Measurements from ENCODE around the gene VEGFA. TPM values are rescaled to one million over a fixed set of nuclear protein-coding genes. Genes with fewer than 3 reads are reported as not detected.

Gene VEGFA
- total RNA-seq, 8 experiments from 2014 or later = 19.9 to 266 (median 164) TPM

DNA sequence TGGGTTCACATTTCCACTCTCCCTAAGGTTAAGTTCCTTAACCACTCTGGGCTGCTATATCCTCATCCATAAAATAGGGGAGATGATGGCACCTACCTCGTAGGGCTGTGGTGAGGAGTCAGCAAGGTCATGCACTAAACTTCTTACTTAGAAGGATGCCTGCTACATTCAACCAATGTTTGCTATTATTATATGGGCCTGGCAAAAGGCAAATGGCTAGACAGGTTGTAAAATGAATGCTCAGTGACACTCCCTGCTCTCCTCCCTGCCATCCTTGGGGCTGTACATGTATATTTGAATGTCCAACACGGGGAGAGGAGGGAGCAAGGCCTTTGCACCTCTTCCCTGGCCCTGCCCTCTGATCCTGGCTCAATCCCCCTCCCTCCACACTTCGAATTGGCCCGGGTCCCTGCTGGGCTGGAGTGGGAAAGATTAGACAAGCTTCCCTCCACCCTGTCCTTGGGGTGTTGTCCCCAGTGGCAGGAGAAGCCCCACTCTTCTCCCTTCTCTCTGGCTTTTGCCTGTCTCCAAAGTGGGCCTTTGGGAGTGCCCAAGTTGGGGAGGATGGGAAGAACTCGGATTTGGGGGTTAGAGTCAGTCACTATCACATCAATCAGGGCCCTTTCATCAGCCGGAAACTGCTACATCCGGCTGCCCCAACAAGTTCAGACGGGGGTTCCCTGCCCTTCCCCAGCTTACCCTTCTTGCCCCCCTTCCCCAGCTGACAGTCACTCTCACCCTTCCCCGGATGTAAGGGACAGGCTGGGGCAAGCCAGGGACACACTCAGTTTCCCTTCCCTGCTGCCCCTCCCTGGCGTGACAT lies 36.3 kb upstream of the VEGFA start:
- Histone ChIP-seq H3K4me3 (no peak overlapping the region), H3K4me1 (replicated peaks in 1 of 2) (no peaks in the 10 kb centered on the region), H3K27ac (no peak overlapping the region)
- in situ Hi-C loops (cut with MboI; ENCODE audit: low pct_unique_long_range_greater_than_20kb in 2 of 9, low sequenced_read_pairs in 9 of 9, unreplicated experiment in 9 of 9) = no loop called here
- 33 to 86% (median 58%) methylated on average over 1 to 4 of the region's 10 CpGs; no CpG with 5 or more reads in 5 of the 10 experiments for WGBS, 10 experiments
- peak in 1 of 8 experiments; percentile 29 for ATAC-seq (replicated peaks in 6 of 8)

DNA sequence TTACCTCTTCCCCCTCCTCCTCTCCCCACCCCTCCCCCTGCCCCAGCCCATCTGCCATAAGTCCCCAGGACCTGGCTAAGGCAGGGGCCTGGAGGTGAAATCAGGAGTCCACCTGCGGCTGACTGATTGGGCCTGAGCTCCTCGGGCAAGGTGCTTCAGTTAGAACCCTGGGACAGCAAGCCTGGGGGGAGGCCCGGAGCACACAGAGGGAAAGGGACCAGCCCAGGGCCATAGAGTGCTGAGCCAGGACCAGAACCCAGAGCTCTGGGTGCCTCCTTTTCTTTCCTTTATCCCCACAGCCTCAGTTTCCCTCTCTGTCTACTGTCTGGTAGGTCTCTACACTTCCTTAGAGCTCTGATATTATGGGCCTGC lies 35.7 kb upstream of the VEGFA start:
- Histone ChIP-seq H3K27ac (no peak overlapping the region), H3K4me3 (no peak overlapping the region), H3K4me1 (replicated peaks in 1 of 2) (no peaks in the 10 kb centered on the region)
- in situ Hi-C loops (cut with MboI; ENCODE audit: low pct_unique_long_range_greater_than_20kb in 2 of 9, low sequenced_read_pairs in 9 of 9, unreplicated experiment in 9 of 9) = no loop called here
- no peak for ATAC-seq (replicated peaks in 6 of 8)
- no CpG with 5 or more reads among the region's 3 CpGs for WGBS, 10 experiments

DNA sequence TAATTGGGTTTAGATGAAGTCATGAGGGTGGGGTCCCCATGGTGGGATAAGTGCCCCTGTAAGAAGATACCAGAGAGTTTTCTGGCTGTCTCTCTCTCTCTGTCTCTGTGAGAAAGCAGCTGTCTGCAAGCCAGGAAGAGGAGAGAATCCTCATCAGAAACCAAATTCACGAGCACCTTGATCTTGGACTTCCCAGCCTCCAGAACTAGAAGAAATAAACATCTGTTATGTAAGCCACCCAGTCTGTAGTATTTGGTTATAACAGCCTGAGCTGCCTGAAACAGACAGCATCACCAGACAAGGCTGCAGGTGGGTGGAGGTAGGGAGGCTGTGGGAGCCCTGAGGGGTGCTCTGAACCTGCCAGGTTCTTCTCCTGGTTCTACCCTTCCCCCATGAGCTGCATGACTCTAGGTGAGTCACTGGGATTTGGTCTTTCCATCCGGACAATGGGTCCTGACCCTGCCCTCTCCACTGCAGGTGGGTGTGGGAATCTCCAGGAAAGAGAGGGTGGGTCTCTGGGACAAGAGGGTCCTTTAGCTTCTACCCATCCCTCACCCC lies 34.3 kb upstream of the VEGFA start:
- no peak overlapping the region for H3K27ac ChIP-seq
- ATAC-seq (replicated peaks in 6 of 8) = no peak
- in situ Hi-C loops (cut with MboI; ENCODE audit: low pct_unique_long_range_greater_than_20kb in 2 of 9, low sequenced_read_pairs in 9 of 9, unreplicated experiment in 9 of 9) = no loop called here
- H3K4me3 ChIP-seq = no peak overlapping the region
- 60 to 100% (median 67%) methylated on average over 1 of the region's 2 CpGs; no CpG with 5 or more reads in 5 of the 10 experiments for WGBS, 10 experiments
- peaks cover 5% of the 10 kb centered on the region in 2 donors for H3K4me1 ChIP-seq (replicated peaks in 1 of 2)

DNA sequence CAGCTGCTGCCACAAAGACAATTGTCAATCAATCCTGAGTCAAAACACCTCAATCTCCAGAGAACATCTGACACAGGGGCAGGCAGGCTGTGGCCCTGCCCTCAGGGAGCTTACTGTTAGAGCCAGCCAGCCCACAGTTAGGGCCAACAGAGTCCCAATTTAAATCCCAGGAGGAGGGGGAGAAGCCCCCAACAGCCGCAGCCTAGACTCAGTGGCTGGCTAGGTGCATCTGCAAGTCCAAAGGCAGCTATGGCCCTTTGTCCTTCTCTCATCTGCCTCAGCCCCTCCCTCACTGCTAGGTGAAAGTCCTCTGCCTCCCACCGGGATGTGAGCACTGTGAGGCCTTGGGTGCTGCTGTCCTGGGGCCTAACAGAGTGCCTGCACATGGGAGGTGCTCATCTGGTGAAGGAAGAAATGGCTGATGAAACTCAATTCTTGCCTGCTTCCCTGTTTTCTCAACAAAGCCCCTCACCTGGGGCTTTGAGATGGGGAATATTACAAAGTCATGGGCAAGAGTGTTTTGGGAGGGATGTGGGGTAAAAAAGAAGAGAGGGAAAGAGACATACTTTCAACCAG lies 33.7 kb upstream of the VEGFA start:
- no peak for ATAC-seq (replicated peaks in 6 of 8)
- in situ Hi-C loops (cut with MboI; ENCODE audit: low pct_unique_long_range_greater_than_20kb in 2 of 9, low sequenced_read_pairs in 9 of 9, unreplicated experiment in 9 of 9) = no loop called here
- Histone ChIP-seq H3K4me1 (replicated peaks in 1 of 2) (peaks cover 7 to 9% of the 10 kb centered on the region in 2 donors), H3K27ac (no peak overlapping the region), H3K4me3 (no peak overlapping the region)
- WGBS, 10 experiments = 77 to 100% (median 100%) methylated on average over 1 to 2 of the region's 2 CpGs; no CpG with 5 or more reads in 6 of the 10 experiments

DNA sequence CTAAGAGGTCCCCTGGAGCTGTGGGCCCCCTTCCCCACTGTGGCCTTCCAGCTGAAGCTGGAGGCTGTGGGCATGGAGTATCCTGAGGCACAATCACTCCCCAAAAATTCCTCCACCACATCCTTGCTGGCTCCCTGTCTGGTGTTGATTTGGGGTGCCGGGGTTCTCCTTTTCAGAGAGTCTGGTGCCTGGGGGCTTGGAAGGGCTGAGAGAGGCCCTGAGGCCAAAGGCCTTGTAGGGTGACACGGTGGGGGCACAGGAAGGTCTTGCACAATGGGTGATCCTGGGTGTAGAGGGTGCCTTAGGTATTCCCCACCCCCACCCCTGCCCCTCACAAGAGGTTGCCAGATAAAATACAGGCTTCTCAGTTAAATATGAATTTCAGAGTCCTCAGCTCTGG lies 33.2 kb upstream of the VEGFA start:
- Histone ChIP-seq H3K27ac (no peak overlapping the region), H3K4me1 (replicated peaks in 1 of 2) (peaks cover 12% of the 10 kb centered on the region in 2 donors), H3K4me3 (no peak overlapping the region)
- in situ Hi-C loops (cut with MboI; ENCODE audit: low pct_unique_long_range_greater_than_20kb in 2 of 9, low sequenced_read_pairs in 9 of 9, unreplicated experiment in 9 of 9) = no loop called here
- WGBS, 10 experiments = 100% methylated on average over 1 of the region's 2 CpGs; no CpG with 5 or more reads in 9 of the 10 experiments
- no peak for ATAC-seq (replicated peaks in 6 of 8)

DNA sequence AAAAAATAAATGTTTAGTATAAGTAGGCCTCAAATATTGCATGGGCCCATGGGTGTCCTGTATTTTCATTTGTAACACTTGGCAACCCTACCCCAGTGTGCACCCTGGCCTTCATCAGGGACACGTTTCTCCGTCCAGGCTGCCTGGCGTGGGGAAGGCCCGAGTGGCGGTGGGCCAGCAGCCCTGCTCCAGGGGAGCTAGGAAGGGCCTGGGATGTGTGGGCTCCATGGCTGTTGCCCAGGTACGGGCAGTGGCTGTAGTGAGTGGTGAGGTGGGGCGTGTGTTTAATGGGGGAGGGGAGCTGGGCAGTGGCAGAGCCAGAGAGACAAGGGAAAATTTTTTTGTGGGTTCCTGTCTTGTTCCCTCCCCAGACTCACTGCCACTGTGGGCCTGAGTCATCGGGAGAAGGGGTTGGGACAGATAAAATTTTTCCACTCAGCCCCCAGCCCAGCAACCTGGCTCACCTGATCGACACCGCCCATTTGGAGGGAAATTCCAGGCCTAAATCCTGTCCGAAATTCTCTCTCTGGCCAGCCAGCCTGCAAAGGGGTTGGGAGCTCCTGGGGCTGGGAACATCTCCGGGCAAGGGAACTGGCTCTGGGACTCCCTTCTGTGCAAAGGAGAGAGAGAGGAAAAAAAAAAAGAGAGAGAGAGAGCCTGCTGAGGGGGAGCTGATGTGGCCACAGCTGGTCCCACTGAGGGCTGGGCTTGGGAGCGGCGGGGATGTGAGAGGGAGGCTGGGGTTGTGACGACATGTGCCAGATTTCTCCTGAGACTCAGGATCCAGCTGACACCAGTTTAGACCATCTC lies 32.5 kb upstream of the VEGFA start:
- 40 to 97% (median 84%) methylated on average over 1 to 6 of the region's 15 CpGs; no CpG with 5 or more reads in 5 of the 10 experiments for WGBS, 10 experiments
- in situ Hi-C loops (cut with MboI; ENCODE audit: low pct_unique_long_range_greater_than_20kb in 2 of 9, low sequenced_read_pairs in 9 of 9, unreplicated experiment in 9 of 9) = no loop called here
- ATAC-seq (replicated peaks in 6 of 8) = peak in 2 of 8 experiments; percentile 27 to 89
- Histone ChIP-seq H3K4me1 (replicated peaks in 1 of 2) (peaks cover 12 to 15% of the 10 kb centered on the region in 2 donors), H3K4me3 (no peak overlapping the region), H3K27ac (no peak overlapping the region)

DNA sequence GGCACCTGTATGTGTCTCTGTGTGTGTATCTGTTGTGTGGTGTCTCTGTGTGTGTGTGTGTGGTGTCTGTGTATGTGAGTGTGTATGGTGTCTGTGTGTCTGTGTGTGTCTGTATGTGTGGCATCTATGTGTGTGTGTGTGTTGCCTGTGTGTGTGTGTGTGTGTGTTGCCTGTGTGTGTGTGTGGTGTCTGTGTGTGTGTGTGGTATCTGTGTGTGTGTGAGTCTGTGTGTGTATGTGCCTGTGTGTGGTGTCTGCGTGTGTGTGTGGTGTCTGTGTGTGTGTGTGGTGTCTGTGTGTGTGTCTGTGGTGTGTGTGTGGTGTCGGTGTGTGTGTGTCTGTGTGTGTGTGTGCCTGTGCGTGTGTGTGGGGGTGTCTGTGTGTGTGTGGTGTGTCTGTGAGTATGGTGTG lies 31.7 kb upstream of the VEGFA start:
- ATAC-seq (replicated peaks in 6 of 8) = no peak
- in situ Hi-C loops (cut with MboI; ENCODE audit: low pct_unique_long_range_greater_than_20kb in 2 of 9, low sequenced_read_pairs in 9 of 9, unreplicated experiment in 9 of 9) = no loop called here
- Histone ChIP-seq H3K4me3 (no peak overlapping the region), H3K27ac (no peak overlapping the region), H3K4me1 (replicated peaks in 1 of 2) (peaks cover 12 to 16% of the 10 kb centered on the region in 2 donors)
- 50% methylated on average over 1 of the region's 3 CpGs; no CpG with 5 or more reads in 9 of the 10 experiments for WGBS, 10 experiments

DNA sequence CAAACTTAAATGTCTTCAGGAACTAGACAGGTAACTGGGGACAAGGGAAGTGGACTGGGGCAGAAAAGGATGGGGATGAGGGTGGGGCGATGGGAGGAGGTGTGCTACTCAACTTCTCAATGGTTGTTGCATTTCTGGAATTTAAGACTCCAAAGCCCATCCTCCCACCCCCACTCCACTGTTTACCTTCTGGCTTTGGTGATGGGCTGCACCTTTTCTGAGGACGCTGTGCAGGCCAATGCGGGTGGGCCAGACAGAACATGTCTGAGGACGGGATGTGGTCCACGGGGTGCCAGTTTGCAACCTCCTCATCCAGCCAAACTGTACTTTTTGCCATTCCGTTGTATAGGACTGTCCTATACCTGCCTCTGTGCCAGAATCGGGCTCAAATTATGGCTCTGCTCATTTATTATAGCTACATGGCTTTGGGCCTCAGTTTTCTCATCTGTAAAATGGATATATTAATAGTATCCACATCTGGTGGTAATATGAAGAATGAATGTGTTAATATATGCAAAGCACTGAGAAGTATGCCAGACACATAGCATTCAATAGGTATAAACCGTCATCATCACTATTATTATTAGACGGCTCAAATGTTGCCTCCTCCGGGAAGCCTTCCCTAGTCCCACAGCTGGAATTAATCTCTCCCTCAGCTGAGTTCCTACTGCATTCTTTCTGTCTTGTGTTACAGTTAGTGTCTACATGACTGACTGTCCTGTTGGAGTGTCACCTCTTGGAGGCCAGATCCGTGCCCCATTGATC lies 31.0 kb upstream of the VEGFA start:
- H3K4me3 ChIP-seq = no peak overlapping the region
- 49 to 100% (median 84%) methylated on average over 2 to 8 of the region's 11 CpGs; no CpG with 5 or more reads in 3 of the 10 experiments for WGBS, 10 experiments
- in situ Hi-C loops (cut with MboI; ENCODE audit: low pct_unique_long_range_greater_than_20kb in 2 of 9, low sequenced_read_pairs in 9 of 9, unreplicated experiment in 9 of 9) = no loop called here
- no peak for ATAC-seq (replicated peaks in 6 of 8)
- H3K4me1 ChIP-seq (replicated peaks in 1 of 2) = peaks cover 12 to 16% of the 10 kb centered on the region in 2 donors
- no peak overlapping the region for H3K27ac ChIP-seq

DNA sequence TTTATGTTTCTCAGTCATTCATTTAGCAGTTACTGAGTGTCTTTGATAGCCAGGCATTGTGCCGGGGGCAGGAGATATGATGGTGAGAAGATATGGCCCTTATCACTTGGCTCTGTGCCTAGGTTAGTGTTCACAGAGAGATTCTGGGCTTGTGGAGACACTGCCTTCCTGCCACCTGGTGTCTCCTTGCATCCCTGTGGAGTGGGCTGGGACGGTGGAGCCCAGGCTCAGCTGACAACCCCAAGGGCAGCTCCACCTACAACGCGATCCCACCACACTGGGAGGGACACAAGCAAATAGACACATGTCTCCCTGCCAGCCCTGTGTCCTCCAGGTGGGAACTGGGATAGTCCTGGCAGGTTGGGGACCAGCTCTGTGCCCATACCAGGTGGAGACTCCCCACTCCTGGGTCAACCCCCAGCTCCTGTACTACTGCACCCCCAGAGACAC lies 30.3 kb upstream of the VEGFA start:
- Histone ChIP-seq H3K4me3 (no peak overlapping the region), H3K4me1 (replicated peaks in 1 of 2) (peaks cover 14 to 16% of the 10 kb centered on the region in 2 donors), H3K27ac (no peak overlapping the region)
- 17 to 100% (median 60%) methylated on average over 1 to 4 of the region's 4 CpGs; no CpG with 5 or more reads in 5 of the 10 experiments for WGBS, 10 experiments
- ATAC-seq (replicated peaks in 6 of 8) = no peak
- in situ Hi-C loops (cut with MboI; ENCODE audit: low pct_unique_long_range_greater_than_20kb in 2 of 9, low sequenced_read_pairs in 9 of 9, unreplicated experiment in 9 of 9) = no loop called here

DNA sequence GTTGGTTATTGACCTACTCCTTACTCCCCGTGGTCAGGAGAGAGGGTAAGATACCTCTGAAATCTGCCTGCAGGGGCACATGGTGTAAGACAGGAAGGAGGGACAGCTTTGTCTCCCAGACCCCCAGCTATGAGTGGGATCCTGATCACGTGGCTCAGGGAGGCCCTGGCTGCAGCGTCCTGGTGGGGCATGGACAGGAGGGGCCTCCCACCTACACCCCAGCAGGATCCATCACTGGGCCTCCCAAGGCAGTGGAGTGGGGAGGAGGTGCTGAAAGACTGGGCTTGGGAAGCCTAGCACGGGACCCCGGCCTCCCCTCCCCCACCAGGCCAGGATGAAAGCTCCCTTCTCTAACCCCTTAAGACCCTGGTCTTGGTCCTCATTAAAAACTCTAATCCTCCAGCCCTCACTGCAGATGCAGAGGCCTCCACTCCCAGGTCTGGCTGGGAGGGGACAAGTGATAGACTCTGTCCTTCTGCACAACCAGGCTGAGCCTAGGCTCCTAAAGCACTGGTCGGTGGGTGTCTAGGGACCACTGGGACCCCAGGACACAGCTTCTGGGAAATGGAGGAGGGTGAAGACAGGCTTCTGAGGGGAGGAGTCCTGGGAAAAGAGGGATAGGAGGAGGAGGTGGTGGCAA lies 29.6 kb upstream of the VEGFA start:
- no peak overlapping the region for H3K27ac ChIP-seq
- ATAC-seq (replicated peaks in 6 of 8) = no peak
- in situ Hi-C loops (cut with MboI; ENCODE audit: low pct_unique_long_range_greater_than_20kb in 2 of 9, low sequenced_read_pairs in 9 of 9, unreplicated experiment in 9 of 9) = no loop called here
- H3K4me1 ChIP-seq (replicated peaks in 1 of 2) = peaks cover 16 to 18% of the 10 kb centered on the region in 2 donors
- 20 to 100% (median 50%) methylated on average over 1 of the region's 6 CpGs; no CpG with 5 or more reads in 5 of the 10 experiments for WGBS, 10 experiments
- H3K4me3 ChIP-seq = no peak overlapping the region

DNA sequence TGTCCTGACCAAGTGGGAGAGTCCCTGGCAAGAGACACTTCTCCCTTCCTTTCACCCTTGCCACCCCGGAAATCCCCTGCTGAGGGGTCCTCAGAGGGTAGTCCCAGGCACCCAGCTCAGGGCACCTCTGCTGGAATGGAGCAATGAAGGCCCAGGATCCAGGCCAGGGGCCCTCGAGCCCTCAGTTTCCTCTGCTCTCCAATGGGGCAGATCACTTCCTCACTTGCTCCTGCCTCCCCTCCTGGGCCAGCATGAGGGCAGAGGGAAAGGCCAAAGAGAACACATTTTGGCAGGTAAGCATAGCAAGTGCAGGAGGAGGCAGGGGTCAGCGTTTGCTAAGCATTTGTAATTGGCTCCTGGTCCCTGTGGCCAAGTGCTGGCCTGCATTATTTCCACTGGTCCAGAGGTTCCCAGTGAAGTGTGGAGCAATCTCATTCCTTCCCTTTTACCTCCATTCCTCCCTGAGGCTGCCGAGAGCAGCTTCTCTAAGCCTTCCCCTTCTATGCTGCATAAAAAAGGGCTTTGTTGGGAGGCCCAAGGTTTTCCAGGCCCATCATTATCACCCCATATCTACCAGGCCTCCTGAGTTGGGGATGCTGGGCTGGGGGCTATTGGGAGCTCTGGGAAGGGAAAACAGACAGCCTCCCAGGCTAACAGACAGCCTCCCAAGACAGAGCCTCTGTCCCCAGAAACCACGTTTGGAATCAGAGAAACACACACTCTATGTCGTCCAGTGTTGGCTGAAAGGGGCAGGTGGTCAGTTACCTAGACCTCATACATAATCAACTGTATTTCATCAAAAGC lies 28.8 kb upstream of the VEGFA start:
- in situ Hi-C loops (cut with MboI; ENCODE audit: low pct_unique_long_range_greater_than_20kb in 2 of 9, low sequenced_read_pairs in 9 of 9, unreplicated experiment in 9 of 9) = no loop called here
- H3K4me1 ChIP-seq (replicated peaks in 1 of 2) = peaks cover 18 to 19% of the 10 kb centered on the region in 2 donors
- no peak overlapping the region for H3K4me3 ChIP-seq
- WGBS, 10 experiments = 50 to 80% (median 60%) methylated on average over 1 to 2 of the region's 6 CpGs; no CpG with 5 or more reads in 7 of the 10 experiments
- ATAC-seq (replicated peaks in 6 of 8) = peak in 1 of 8 experiments; percentile 44
- peak overlapping the region in 1 of 2 donors; percentile 52 for H3K27ac ChIP-seq

Data from motor neuron (in vitro differentiated cells).